Hepatocyte (in vitro differentiated cells): ENCODE data around the gene ACSS1.

ENCODE experiments used
- EZH2 ChIP-seq: fragments of 200-600 bp; sonication (generic); IDR thresholded peaks from 2 replicates; pipeline ENCODE4 v1.6.1; 2016; ENCODE audit warnings: antibody characterized with exemption, mild to moderate bottlenecking, borderline replicate concordance
- EZH2phosphoT487 ChIP-seq: fragments of 200-600 bp; sonication (generic); IDR thresholded peaks from one replicate; pipeline ENCODE4 v1.6.1; 2018; ENCODE audit warnings: antibody characterized with exemption, mild to moderate bottlenecking, low read depth, moderate library complexity; ENCODE audit not compliant: unreplicated experiment, severe bottlenecking
- TF ChIP-seq, protein P1 (sequence below): fragments of 200-600 bp; sonication (generic); IDR thresholded peaks from 2 replicates; pipeline ENCODE4 v1.5.1; 2016; ENCODE audit warnings: antibody characterized with exemption, mild to moderate bottlenecking; ENCODE audit not compliant: poor library complexity

DNA sequence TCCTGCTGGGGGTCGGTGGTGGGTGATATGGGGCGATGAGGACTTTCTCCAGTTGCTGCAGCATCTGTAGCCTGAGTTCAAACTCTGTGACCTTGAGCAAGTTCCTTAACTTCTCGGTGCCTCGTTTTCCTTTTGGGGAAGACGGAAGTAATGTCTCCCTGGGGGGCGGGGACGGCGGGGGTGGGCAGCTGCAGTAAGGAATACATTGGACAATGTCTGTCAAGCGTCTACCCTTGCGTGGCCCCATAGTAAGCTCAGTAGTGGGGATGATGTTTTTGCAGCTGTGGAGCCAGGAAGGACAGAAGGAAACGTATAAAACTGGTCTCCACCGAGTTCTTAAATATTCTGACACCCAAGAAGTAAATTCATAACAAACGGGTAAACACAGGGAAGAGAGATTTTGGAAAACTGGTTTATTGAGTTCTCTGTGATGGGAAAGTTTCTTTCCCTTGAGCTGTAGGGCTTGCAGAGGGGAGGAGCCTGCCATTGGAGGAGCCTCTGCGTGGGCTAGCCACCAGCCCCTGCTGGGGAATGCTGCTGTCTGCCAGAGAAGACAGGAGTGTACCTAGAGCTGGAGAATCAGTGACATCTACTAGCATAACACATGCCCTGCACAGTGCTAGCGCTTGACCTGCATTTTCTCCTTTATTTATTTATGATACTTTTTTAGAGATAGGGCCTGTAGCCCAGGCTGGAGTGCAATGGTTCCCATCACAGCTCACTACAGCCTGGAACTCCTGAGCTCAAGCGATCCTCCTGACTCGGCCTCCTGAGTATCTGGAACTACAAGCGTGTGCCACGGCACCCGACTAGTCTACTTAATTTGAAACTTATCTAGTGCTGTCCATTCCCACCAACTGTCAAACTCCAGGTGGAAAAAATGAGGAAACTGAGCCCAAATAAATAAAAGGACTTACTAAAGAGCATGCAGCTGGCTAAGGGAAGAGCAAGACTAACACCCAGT lies 1.2 kb upstream of the ACSS1 start:
- TF ChIP-seq, protein P1, sequence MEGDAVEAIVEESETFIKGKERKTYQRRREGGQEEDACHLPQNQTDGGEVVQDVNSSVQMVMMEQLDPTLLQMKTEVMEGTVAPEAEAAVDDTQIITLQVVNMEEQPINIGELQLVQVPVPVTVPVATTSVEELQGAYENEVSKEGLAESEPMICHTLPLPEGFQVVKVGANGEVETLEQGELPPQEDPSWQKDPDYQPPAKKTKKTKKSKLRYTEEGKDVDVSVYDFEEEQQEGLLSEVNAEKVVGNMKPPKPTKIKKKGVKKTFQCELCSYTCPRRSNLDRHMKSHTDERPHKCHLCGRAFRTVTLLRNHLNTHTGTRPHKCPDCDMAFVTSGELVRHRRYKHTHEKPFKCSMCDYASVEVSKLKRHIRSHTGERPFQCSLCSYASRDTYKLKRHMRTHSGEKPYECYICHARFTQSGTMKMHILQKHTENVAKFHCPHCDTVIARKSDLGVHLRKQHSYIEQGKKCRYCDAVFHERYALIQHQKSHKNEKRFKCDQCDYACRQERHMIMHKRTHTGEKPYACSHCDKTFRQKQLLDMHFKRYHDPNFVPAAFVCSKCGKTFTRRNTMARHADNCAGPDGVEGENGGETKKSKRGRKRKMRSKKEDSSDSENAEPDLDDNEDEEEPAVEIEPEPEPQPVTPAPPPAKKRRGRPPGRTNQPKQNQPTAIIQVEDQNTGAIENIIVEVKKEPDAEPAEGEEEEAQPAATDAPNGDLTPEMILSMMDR: no peak
- no peak for TF ChIP-seq EZH2
- TF ChIP-seq EZH2phosphoT487: no peak
